ENCODE results near the gene SSTR1.

SSTR1 gene

GRCh38 chr14:38203929-38204718 lies 3.6 kb upstream of the SSTR1 start:
- DNase-seq, result no peak

GRCh38 chr14:38204719-38205115 lies 3.0 kb upstream of the SSTR1 start:
- DNase-seq, result no peak

GRCh38 chr14:38205119-38205813 lies 2.4 kb upstream of the SSTR1 start:
- no peak for DNase-seq

DNA sequence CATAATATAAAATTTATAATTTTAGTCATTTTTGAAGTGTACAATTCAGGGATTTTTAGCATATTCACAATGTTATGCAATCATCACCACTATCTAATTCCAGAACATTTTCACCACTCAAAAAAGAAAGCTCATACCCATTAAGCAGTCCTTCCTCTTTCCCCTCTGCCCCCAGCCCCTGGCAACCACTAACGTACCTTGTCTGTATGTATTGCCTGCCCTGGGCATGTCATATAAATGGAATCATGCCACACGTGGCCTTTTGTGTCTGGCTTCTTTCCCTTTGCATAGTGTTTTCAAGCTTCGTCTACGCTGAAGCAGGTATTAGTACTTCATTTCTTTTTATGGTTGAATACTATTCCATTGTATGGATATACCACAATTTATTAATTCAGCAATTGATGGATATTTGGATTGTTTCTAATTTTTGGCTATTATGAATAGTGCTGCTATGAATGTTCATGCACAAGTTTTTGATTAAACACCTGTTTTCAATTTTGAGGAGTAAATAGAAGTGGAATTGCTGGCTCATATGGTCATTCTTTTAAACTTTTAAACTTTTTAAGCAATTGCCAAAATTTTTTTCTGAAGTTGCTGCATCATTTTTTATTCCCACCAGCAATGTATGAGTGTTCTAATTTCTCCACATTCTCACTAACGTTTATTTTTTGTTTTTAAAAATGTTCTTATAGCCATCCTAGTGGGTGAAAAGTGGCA lies 1.6 kb upstream of the SSTR1 start:
- DNase-seq, result no peak

- DNase-seq, result no peak
Measured at GRCh38 chr14:38206689-38207376, 871 bp upstream of the SSTR1 start.

- DNase-seq, result no peak
Measured at GRCh38 chr14:38207377-38207735, 348 bp upstream of the SSTR1 start.

DNA sequence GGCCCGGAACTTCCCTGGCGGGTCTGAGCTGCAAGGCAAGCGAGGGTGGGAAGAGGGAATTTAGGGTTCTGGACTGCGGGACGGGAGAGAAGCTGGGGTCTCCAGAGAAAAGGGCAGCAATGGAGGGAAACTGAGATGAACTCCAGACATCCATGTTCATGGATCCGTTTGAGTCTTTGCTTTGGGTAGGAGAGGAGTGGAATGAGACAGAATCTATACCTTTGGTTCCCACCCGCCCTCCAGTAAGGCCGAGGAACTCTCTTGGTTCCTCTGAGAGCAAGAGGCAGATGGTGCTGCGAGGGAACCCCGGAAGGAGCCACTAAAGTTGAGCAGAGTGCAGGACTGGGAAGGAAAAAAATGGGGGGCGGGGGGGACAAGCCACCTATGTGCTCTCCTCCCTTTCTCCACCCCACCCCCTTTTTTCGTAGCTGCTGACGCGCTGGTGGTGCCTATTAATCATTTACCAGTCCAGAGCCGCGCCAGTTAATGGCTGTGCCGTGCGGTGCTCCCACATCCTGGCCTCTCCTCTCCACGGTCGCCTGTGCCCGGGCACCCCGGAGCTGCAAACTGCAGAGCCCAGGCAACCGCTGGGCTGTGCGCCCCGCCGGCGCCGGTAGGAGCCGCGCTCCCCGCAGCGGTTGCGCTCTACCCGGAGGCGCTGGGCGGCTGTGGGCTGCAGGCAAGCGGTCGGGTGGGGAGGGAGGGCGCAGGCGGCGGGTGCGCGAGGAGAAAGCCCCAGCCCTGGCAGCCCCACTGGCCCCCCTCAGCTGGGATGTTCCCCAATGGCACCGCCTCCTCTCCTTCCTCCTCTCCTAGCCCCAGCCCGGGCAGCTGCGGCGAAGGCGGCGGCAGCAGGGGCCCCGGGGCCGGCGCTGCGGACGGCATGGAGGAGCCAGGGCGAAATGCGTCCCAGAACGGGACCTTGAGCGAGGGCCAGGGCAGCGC lies 1.2 kb downstream of the SSTR1 start:
- peak in 1 of 2 donors; percentile 19 for DNase-seq

DNA sequence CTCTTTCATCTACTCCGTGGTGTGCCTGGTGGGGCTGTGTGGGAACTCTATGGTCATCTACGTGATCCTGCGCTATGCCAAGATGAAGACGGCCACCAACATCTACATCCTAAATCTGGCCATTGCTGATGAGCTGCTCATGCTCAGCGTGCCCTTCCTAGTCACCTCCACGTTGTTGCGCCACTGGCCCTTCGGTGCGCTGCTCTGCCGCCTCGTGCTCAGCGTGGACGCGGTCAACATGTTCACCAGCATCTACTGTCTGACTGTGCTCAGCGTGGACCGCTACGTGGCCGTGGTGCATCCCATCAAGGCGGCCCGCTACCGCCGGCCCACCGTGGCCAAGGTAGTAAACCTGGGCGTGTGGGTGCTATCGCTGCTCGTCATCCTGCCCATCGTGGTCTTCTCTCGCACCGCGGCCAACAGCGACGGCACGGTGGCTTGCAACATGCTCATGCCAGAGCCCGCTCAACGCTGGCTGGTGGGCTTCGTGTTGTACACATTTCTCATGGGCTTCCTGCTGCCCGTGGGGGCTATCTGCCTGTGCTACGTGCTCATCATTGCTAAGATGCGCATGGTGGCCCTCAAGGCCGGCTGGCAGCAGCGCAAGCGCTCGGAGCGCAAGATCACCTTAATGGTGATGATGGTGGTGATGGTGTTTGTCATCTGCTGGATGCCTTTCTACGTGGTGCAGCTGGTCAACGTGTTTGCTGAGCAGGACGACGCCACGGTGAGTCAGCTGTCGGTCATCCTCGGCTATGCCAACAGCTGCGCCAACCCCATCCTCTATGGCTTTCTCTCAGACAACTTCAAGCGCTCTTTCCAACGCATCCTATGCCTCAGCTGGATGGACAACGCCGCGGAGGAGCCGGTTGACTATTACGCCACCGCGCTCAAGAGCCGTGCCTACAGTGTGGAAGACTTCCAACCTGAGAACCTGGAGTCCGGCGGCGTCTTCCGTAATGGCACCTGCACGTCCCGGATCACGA lies 2.2 kb downstream of the SSTR1 start:
- peak in 1 of 2 donors; percentile 3 for DNase-seq

DNA sequence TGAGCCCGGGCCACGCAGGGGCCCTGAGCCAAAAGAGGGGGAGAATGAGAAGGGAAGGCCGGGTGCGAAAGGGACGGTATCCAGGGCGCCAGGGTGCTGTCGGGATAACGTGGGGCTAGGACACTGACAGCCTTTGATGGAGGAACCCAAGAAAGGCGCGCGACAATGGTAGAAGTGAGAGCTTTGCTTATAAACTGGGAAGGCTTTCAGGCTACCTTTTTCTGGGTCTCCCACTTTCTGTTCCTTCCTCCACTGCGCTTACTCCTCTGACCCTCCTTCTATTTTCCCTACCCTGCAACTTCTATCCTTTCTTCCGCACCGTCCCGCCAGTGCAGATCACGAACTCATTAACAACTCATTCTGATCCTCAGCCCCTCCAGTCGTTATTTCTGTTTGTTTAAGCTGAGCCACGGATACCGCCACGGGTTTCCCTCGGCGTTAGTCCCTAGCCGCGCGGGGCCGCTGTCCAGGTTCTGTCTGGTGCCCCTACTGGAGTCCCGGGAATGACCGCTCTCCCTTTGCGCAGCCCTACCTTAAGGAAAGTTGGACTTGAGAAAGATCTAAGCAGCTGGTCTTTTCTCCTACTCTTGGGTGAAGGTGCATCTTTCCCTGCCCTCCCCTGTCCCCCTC lies 3.0 kb downstream of the SSTR1 start:
- DNase-seq, result peak in 1 of 2 donors; percentile 1

DNA sequence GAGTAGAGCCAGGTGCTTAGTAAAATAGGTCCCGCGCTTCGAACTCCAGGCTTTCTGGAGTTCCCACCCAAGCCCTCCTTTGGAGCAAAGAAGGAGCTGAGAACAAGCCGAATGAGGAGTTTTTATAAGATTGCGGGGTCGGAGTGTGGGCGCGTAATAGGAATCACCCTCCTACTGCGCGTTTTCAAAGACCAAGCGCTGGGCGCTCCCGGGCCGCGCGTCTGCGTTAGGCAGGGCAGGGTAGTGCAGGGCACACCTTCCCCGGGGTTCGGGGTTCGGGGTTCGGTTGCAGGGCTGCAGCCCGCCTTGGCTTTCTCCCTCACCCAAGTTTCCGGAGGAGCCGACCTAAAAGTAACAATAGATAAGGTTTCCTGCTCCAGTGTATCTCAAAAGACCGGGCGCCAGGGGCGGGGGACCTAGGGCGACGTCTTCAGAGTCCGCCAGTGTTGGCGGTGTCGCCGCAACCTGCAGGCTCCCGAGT lies 3.6 kb downstream of the SSTR1 start:
- peak in 1 of 2 donors; percentile 2 for DNase-seq

GRCh38 chr14:38212111-38212510 lies 4.4 kb downstream of the SSTR1 start:
- DNase-seq, result no peak

DNA sequence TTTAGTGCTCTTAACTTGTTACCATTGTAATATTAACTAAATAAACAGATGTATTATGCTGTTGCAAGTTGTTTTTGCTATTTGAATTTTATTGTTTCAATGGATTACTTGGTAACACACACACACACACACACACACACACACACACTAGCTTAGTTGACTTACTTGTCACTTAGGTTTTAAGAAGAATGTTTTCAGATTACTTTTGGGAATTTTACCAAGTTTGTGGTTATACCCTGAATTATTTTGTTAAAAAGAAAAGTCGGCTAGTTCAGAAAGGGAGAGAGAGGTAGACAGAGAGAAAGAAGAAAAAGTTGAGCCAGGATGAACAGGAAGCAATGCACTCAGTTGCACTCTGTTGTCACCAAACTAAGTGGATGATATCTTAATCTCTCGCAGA lies 5.3 kb downstream of the SSTR1 start:
- no peak for DNase-seq

DNA sequence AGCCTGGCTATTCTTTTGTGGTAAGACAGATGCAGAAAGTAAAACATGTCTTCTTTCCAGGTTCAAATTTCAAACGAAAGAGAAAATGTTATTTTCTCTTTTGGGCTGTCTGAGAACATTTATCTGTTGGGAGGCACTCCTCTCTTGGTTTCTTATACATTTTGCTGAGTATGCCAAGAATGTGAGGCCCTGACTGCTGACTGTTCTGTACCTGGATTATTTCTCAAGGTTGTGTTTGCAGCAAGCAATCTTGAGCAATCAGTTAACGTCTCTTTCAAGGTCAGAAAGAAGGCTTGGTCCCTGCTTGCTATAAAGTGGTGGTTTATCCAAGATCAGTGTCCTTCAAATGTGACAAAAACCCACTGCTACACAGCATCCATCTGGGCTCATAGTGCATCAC lies 9.8 kb downstream of the SSTR1 start:
- no peak for DNase-seq

DNA sequence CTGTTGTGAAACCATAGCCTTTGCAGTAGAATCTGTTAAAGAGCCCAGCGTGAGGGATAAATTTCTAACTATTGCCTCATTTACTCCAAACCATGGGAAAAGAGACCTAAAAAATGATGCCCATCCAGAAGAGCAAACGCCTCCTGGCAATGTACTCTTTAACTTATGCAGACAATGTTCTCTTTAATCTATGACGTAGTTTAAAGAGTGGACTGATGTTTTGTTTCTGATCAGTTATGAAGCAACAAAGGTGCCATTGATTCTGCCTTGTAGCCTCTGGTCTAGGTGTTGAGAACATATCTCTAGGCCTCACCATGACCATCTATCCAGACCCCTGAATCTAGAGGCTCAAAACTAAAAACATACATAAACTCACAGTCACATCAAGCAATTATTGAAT lies 13.4 kb downstream of the SSTR1 start:
- no peak for DNase-seq

DNA sequence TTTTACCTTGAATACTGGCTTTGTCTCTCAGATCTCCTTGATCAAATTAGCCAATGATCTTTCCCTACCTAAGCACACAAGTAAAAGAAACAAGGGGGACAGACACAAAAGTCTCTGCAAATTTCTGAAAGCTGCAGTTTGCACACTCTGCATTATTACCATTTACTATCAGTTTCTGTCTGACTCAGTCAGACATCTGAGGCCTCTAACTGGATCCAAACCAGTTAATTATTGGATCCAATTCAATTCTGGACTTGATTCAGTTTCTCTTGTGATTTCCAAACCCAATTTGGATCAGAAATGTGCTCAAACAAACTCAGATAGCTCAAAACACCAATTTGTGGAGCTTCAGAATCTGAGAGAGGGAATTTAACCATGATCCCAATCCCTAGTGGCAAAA lies 16.6 kb downstream of the SSTR1 start:
- DNase-seq, result no peak

DNA sequence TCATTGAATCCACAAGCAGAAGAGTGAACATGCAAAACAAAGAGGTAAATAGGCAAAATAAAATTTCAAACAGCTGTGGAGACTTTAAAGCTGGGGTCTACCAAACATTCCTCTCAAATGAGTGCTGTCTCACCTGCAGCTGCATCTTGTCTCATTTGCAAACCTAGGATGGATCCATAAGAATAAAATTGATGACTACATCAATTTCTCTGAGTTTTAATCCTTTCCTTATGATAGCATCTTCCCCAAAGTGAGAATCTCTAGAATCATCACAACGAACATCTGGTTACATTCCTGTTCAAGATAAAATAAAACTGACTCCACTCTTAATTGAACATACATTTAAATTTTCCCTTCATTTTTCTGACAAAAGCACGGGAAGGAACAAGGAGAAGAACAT lies 18.2 kb downstream of the SSTR1 start:
- DNase-seq, result no peak

- no peak for DNase-seq
Measured at GRCh38 chr14:38226366-38226765, 18.7 kb downstream of the SSTR1 start.

DNA sequence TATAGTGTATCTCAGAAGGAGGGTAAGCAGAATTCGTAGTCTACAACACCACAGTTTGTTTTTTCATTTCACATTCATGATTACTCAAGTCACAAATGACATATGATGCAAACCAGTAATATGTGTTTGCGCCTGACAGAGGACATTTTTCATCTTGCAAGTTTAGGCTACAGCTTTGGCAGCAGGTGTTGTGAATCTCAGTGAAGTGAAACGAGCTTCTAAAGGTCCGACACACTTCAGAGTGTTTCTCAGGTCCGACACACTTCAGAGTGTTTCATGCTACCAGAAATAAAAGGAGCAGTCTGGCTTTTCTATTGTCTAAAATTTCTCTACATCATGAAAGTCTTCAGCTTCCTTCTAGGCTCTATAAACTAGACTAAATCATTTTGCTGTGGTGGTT lies 25.5 kb downstream of the SSTR1 start:
- DNase-seq, result no peak

- no peak for DNase-seq
Measured at GRCh38 chr14:38238332-38238731, 30.6 kb downstream of the SSTR1 start.

- DNase-seq, result no peak
Measured at GRCh38 chr14:38238878-38239277, 31.2 kb downstream of the SSTR1 start.

Data from stimulated activated CD4-positive, alpha-beta T cell treated with anti-CD3 and anti-CD28 coated beads, Interleukin-2, amount 100 ng/mL, for 24 hours (primary cell).